Testis (tissue), 5 donors: Measurements from ENCODE around the gene F2RL1. TPM values are rescaled to one million over a fixed set of nuclear protein-coding genes. Genes with fewer than 3 reads are reported as not detected.
"Not testable (repeated sequence)": the region's sequence is repeated elsewhere in the genome, so short reads cannot be mapped to it uniquely, and the experiment has no call there.

ENCODE experiments used
- DNase-seq: peaks from one replicate; pipeline ENCODE4 v3.0.0-alpha.2; 2019
- H3K27ac ChIP-seq, 2 donors: fragments of 200-600 bp; sonication (generic); one replicate each; pipeline ENCODE4 v1.5.1; 2019
- H3K27me3 ChIP-seq: fragments of 200-600 bp; sonication (generic); one replicate; pipeline ENCODE4 v1.5.1; 2019
- H3K36me3 ChIP-seq: fragments of 200-600 bp; sonication (generic); one replicate; pipeline ENCODE4 v1.5.1; 2017; ENCODE audit warnings: low read depth; ENCODE audit errors: missing control alignments
- H3K4me1 ChIP-seq: fragments of 200-600 bp; sonication (generic); one replicate; pipeline ENCODE4 v1.5.1; 2019
- H3K4me3 ChIP-seq, 2 donors: fragments of 200-600 bp; sonication (generic); one replicate each; pipeline ENCODE4 v1.5.1; 2017 to 2019
- H3K9me3 ChIP-seq: fragments of 200-600 bp; sonication (generic); one replicate; pipeline ENCODE4 v1.5.1; 2017
- CTCF ChIP-seq, 3 experiments: fragments of 450-650 bp in 2 of 3; fragments of 200-600 bp in 1 of 3; sonication (generic) in 1 of 3; IDR thresholded peaks; one replicate each; pipeline ENCODE4 v1.5.1; 2016 to 2019; ENCODE audit warnings: antibody characterized with exemption in 3 of 3, mild to moderate bottlenecking in 2 of 3, moderate library complexity in 1 of 3
- POLR2A ChIP-seq: fragments of 450-650 bp; IDR thresholded peaks from one replicate; pipeline ENCODE4 v1.6.1; 2017; ENCODE audit warnings: antibody characterized with exemption, mild to moderate bottlenecking, moderate library complexity
- WGBS, 2 donors: methylation state at CpG; one replicate each; pipeline ENCODE4 v1.1.5; 2018; 5-methylcytosine and 5-hydroxymethylcytosine counted together
- intact Hi-C: fragments of 100-400 bp; cut with DNase I; formaldehyde crosslinking; loops from one replicate; pipeline ENCODE4 v1.15.1; 2023; ENCODE audit warnings: low total_unique reads
- long read RNA-seq, 2 donors: transcript quantifications; one replicate each; lab custom pipeline, GENCODE V29; 2026
- polyA plus RNA-seq: library from polyadenylated mRNA; stranded (reverse); fragments of 350-450 nt; fragmentation: Illumina TruSeq; extraction: RNeasy Lipid Tissue Mini Kit (QIAGEN cat#74804); gene quantifications from one replicate; pipeline ENCODE4 v1.2.3, GENCODE V29; 2014; ENCODE audit warnings: low read depth, low replicate concordance; ENCODE audit not compliant: insufficient read depth
- total RNA-seq, 2 donors: library from RNA; depleted of rRNA; stranded (reverse); fragments of >200 nt; gene quantifications; one replicate each; pipeline ENCODE4 v1.2.3, GENCODE V29; 2016

Gene F2RL1
- total RNA-seq: 1 to 10 TPM in 1 of 2 donors, under 1 TPM in 1; 0.68 to 1.1 TPM
- polyA plus RNA-seq: 2.3 TPM
- long read RNA-seq, donor 1, partial matches to known transcripts: 0 of 4 reads
- long read RNA-seq, donor 1, other reads (novel, unspliced or antisense): 0 of 4 reads
- long read RNA-seq, donor 2, partial matches to known transcripts: 0 of 1 reads
- long read RNA-seq, donor 2, other reads (novel, unspliced or antisense): 0 of 1 reads

GRCh38 chr5:76818844-76819831 lies at the start of gene F2RL1:
Gene F2RL1 (plus strand): TSS chr5:76819030. CDS start chr5:76819183, 153 bp downstream.
- peaks cover 4% of the 10 kb centered on the region for H3K4me1 ChIP-seq
- H3K27me3 ChIP-seq: no peaks in the 10 kb centered on the region
- peak; percentile 62 for DNase-seq
- H3K27ac ChIP-seq: no peak within 1 kb of the TSS
- intact Hi-C loops: no loop called here
- 0 to 2% methylated on average over 4 to 72 of the region's 72 CpGs for WGBS, 2 donors
- no peaks in the 10 kb centered on the region for H3K36me3 ChIP-seq
- peak within 1 kb of the TSS; percentile 51 to 67 for H3K4me3 ChIP-seq
- TF ChIP-seq CTCF (IDR thresholded peaks at IDR 0.05) (no peak), POLR2A (no peak)
- H3K9me3 ChIP-seq: no peaks in the 10 kb centered on the region

- not testable (repeated sequence) for H3K36me3 ChIP-seq, H3K27me3 ChIP-seq, H3K4me3 ChIP-seq, DNase-seq, H3K4me1 ChIP-seq, H3K9me3 ChIP-seq, H3K27ac ChIP-seq
- 95 to 96% methylated on average over 14 of the region's 14 CpGs for WGBS, 2 donors
- intact Hi-C loops: loop anchor here (10.0 kb wide), 1 partner anchor 166 kb away; no protein-coding TSS in a partner anchor
Observed at GRCh38 chr5:76771041-76771440, 47.8 kb upstream of the F2RL1 start.

GRCh38 chr5:76771705-76772405 lies 47.0 kb upstream of the F2RL1 start:
- no peak for DNase-seq
- Histone ChIP-seq H3K4me1 (no peaks in the 10 kb centered on the region), H3K9me3 (no peaks in the 10 kb centered on the region), H3K27ac (no peak overlapping the region), H3K27me3 (no peaks in the 10 kb centered on the region), H3K4me3 (no peak overlapping the region), H3K36me3 (no peaks in the 10 kb centered on the region)
- intact Hi-C loops: loop anchor here (10.0 kb wide), 1 partner anchor 167 kb away; no protein-coding TSS in a partner anchor
- TF ChIP-seq CTCF (IDR thresholded peaks at IDR 0.05) (no peak), POLR2A (no peak)
- 37 to 48% methylated on average over 3 of the region's 3 CpGs for WGBS, 2 donors

GRCh38 chr5:76775921-76776320 lies 42.9 kb upstream of the F2RL1 start:
- no peak overlapping the region for H3K4me3 ChIP-seq

More at GRCh38 chr5:76775921-76776320, 42.9 kb upstream of the F2RL1 start:
- intact Hi-C loops: loop anchor here (10.0 kb wide), 1 partner anchor 171 kb away; no protein-coding TSS in a partner anchor
- no peak for DNase-seq
- Histone ChIP-seq H3K27me3 (no peaks in the 10 kb centered on the region), H3K9me3 (no peaks in the 10 kb centered on the region), H3K36me3 (no peaks in the 10 kb centered on the region), H3K27ac (no peak overlapping the region), H3K4me1 (no peaks in the 10 kb centered on the region)
- WGBS, 2 donors: 85 to 90% methylated on average over 5 of the region's 5 CpGs
- TF ChIP-seq CTCF (IDR thresholded peaks at IDR 0.05) (no peak), POLR2A (no peak)
